H9 (cell line): ENCODE results near the gene NCKAP5L. TPM values are rescaled to one million over a fixed set of nuclear protein-coding genes. Genes with fewer than 3 reads are reported as not detected.

ENCODE experiments used
- DNase-seq: peaks from one replicate; pipeline ENCODE4 v3.0.0-alpha.2; 2017
- H2AFZ ChIP-seq: one replicate; pipeline ENCODE4 v1.6.1; 2013; ENCODE audit warnings: mild to moderate bottlenecking, low read length, control low read depth, moderate library complexity
- H2AK5ac ChIP-seq: 2 replicates; pipeline ENCODE4 v1.6.1; 2013; ENCODE audit warnings: low read length, control low read depth, mixed read lengths; ENCODE audit not compliant: insufficient read length
- H2BK120ac ChIP-seq: one replicate; pipeline ENCODE4 v1.6.1; 2013; ENCODE audit warnings: low read depth, mild to moderate bottlenecking, low read length, control low read depth, inconsistent platforms; ENCODE audit not compliant: poor library complexity, severe bottlenecking
- H2BK12ac ChIP-seq: 2 replicates; pipeline ENCODE4 v1.6.1; 2013; ENCODE audit warnings: low read length, control low read depth, mixed read lengths, low read depth; ENCODE audit not compliant: insufficient read length
- H2BK15ac ChIP-seq: 2 replicates; pipeline ENCODE4 v1.6.1; 2013; ENCODE audit warnings: low read depth, low read length, control low read depth
- H2BK20ac ChIP-seq: one replicate; pipeline ENCODE4 v1.6.1; 2013; ENCODE audit warnings: low read depth, mild to moderate bottlenecking, low read length, control low read depth, inconsistent platforms; ENCODE audit not compliant: poor library complexity, severe bottlenecking
- H2BK5ac ChIP-seq: 2 replicates; pipeline ENCODE4 v1.6.1; 2013; ENCODE audit warnings: low read length, control low read depth, mixed read lengths; ENCODE audit not compliant: insufficient read length
- H3K14ac ChIP-seq: 2 replicates; pipeline ENCODE4 v1.6.1; 2013; ENCODE audit warnings: low read length, control low read depth; ENCODE audit not compliant: insufficient read depth
- H3K18ac ChIP-seq: 2 replicates; pipeline ENCODE4 v1.6.1; 2013; ENCODE audit warnings: low read depth, mild to moderate bottlenecking, mixed read lengths, low read length, control low read depth; ENCODE audit not compliant: insufficient read length
- H3K23ac ChIP-seq: 2 replicates; pipeline ENCODE4 v1.6.1; 2013; ENCODE audit warnings: low read length, control low read depth, mixed read lengths, low read depth; ENCODE audit not compliant: insufficient read length
- H3K23me2 ChIP-seq: 2 replicates; pipeline ENCODE4 v1.6.1; 2013; ENCODE audit warnings: low read depth, mild to moderate bottlenecking, mixed read lengths, low read length, control low read depth; ENCODE audit not compliant: insufficient read length, poor library complexity, severe bottlenecking
- H3K27ac ChIP-seq: 2 replicates; pipeline ENCODE4 v1.5.1; 2013; ENCODE audit warnings: low read length, control low read depth, mixed read lengths, low read depth; ENCODE audit not compliant: insufficient read length
- H3K27me3 ChIP-seq: 2 replicates; pipeline ENCODE4 v1.6.1; 2013; ENCODE audit warnings: low read length, control low read depth, inconsistent platforms; ENCODE audit not compliant: insufficient read depth
- H3K4ac ChIP-seq: 2 replicates; pipeline ENCODE4 v1.6.1; 2013; ENCODE audit warnings: low read depth, mild to moderate bottlenecking, control low read depth, inconsistent platforms, low read length, moderate library complexity
- H3K4me1 ChIP-seq: 2 replicates; pipeline ENCODE4 v1.6.1; 2013; ENCODE audit warnings: low read length, control low read depth, inconsistent platforms; ENCODE audit not compliant: insufficient read depth
- H3K4me2 ChIP-seq: 2 replicates; pipeline ENCODE4 v1.6.1; 2013; ENCODE audit warnings: low read length, control low read depth, mixed read lengths; ENCODE audit not compliant: insufficient read length, insufficient read depth
- H3K56ac ChIP-seq: 2 replicates; pipeline ENCODE4 v1.6.1; 2013; ENCODE audit warnings: low read depth, mild to moderate bottlenecking, mixed read lengths, low read length, control low read depth; ENCODE audit not compliant: insufficient read length
- H3K79me1 ChIP-seq: 2 replicates; pipeline ENCODE4 v1.6.1; 2013; ENCODE audit warnings: low read depth, mild to moderate bottlenecking, moderate library complexity, low read length, control low read depth, inconsistent platforms; ENCODE audit not compliant: insufficient read depth, poor library complexity, severe bottlenecking
- H3K79me2 ChIP-seq: 2 replicates; pipeline ENCODE4 v1.6.1; 2013; ENCODE audit warnings: low read length, control low read depth, inconsistent platforms; ENCODE audit not compliant: insufficient read depth
- H3K9ac ChIP-seq: 2 replicates; pipeline ENCODE4 v1.6.1; 2013; ENCODE audit warnings: low read length, control low read depth, mixed read lengths; ENCODE audit not compliant: insufficient read length; ENCODE audit errors: extremely low read depth
- H3K9me3 ChIP-seq: one replicate; pipeline ENCODE4 v1.6.1; 2013; ENCODE audit warnings: low read depth, low read length, inconsistent platforms; ENCODE audit not compliant: control insufficient read depth
- H3T11ph ChIP-seq: one replicate; pipeline ENCODE4 v1.6.1; 2013; ENCODE audit warnings: mild to moderate bottlenecking, low read length, control low read depth, inconsistent platforms
- H4K20me1 ChIP-seq: one replicate; pipeline ENCODE4 v1.6.1; 2013; ENCODE audit not compliant: control insufficient read depth, insufficient read length, insufficient read depth
- H4K5ac ChIP-seq: 2 replicates; pipeline ENCODE4 v1.6.1; 2013; ENCODE audit warnings: low read depth, mild to moderate bottlenecking, mixed read lengths, low read length, control low read depth; ENCODE audit not compliant: insufficient read length
- H4K8ac ChIP-seq: replicated peaks from 2 replicates; pipeline ENCODE4 v1.6.1; 2013; ENCODE audit warnings: low read length, control low read depth, mixed read lengths, low read depth; ENCODE audit not compliant: insufficient read length
- H4K91ac ChIP-seq: 2 replicates; pipeline ENCODE4 v1.6.1; 2013; ENCODE audit warnings: low read depth, mild to moderate bottlenecking, moderate library complexity, mixed read lengths, low read length, control low read depth; ENCODE audit not compliant: insufficient read length
- H3K27ac Mint-ChIP-seq, 3 experiments: 2 replicates in 2 of 3; 3 replicates in 1 of 3; pipeline ENCODE4 v1.8.0; 2020 to 2021; ENCODE audit warnings: mixed read lengths in 3 of 3, mild to moderate bottlenecking in 1 of 3, moderate library complexity in 1 of 3
- H3K27me3 Mint-ChIP-seq: 2 replicates; pipeline ENCODE4 v1.8.0; 2021; ENCODE audit warnings: low read depth, mild to moderate bottlenecking, moderate library complexity, mixed read lengths
- H3K36me3 Mint-ChIP-seq, 3 experiments: 2 replicates in 2 of 3; 3 replicates in 1 of 3; pipeline ENCODE4 v1.8.0; 2020 to 2021; ENCODE audit warnings: low read depth in 3 of 3, mixed read lengths in 3 of 3; ENCODE audit not compliant: insufficient read depth in 1 of 3
- H3K4me1 Mint-ChIP-seq, 2 experiments: 2 replicates each; pipeline ENCODE4 v1.8.0; 2020; ENCODE audit warnings: mixed read lengths in 2 of 2
- H3K4me3 Mint-ChIP-seq, 2 experiments: 2 replicates in 1 of 2; 3 replicates in 1 of 2; pipeline ENCODE4 v1.8.0; 2020 to 2021; ENCODE audit warnings: mild to moderate bottlenecking in 2 of 2, mixed read lengths in 2 of 2, moderate library complexity in 1 of 2
- H3K9me3 Mint-ChIP-seq, 2 experiments: 2 replicates in 1 of 2; 3 replicates in 1 of 2; pipeline ENCODE4 v1.8.0; 2020; ENCODE audit warnings: mild to moderate bottlenecking in 2 of 2, mixed read lengths in 2 of 2, moderate library complexity in 1 of 2
- CTCF ChIP-seq: fragments of 200-600 bp; sonication (generic); conservative IDR thresholded peaks from 3 replicates; pipeline ENCODE4 v1.8.0; 2021; ENCODE audit warnings: antibody characterized with exemption, mild to moderate bottlenecking
- WGBS: extraction: QIAGEN DNeasy Blood & Tissue Kit; methylation state at CpG from one replicate; pipeline ENCODE4 v1.1.7; 2013; ENCODE audit warnings: missing lambda C conversion rate, low lambda C conversion rate, mixed read lengths; ENCODE audit not compliant: insufficient read length; ENCODE audit errors: extremely low coverage; 5-methylcytosine and 5-hydroxymethylcytosine counted together
- total RNA-seq: library from RNA; stranded (reverse); gene quantifications from 2 replicates; pipeline ENCODE4 v1.2.1, GENCODE V29; 2021

The NCKAP5L gene
- total RNA-seq, 1 experiment from 2014 or later, result 27.7 TPM

GRCh38 chr12:49877066-49877465 lies 48.9 kb upstream of the NCKAP5L start:
- Histone ChIP-seq H3K23ac (no peak overlapping the region), H2BK20ac (no peak overlapping the region), H4K91ac (no peak overlapping the region), H3K23me2 (no peaks in the 10 kb centered on the region), H4K5ac (no peak overlapping the region), H3K4ac (no peak overlapping the region), H3T11ph (no peak overlapping the region), H2BK12ac (no peak overlapping the region), H4K8ac (no peak overlapping the region), H2BK15ac (no peak overlapping the region), H3K79me2 (no peaks in the 10 kb centered on the region), H3K4me1 (no peaks in the 10 kb centered on the region), H4K20me1 (no peaks in the 10 kb centered on the region), H3K27ac (no peak overlapping the region), H2AK5ac (no peak overlapping the region), H3K56ac (no peak overlapping the region), H3K9ac (no peak overlapping the region), H3K14ac (no peak overlapping the region), H3K9me3 (no peaks in the 10 kb centered on the region), H3K4me2 (no peak overlapping the region), H3K27me3 (no peaks in the 10 kb centered on the region; the same call in 1 of the 2 replicates), H2BK120ac (no peak overlapping the region), H3K18ac (no peak overlapping the region), H3K79me1 (no peaks in the 10 kb centered on the region), H2BK5ac (no peak overlapping the region), H2AFZ (no peak overlapping the region)
- no CpG with 5 or more reads among the region's 5 CpGs for WGBS
- DNase-seq, result no peak
- peaks cover 0 to 2% (median 0%) of the 10 kb centered on the region in 3 experiments; a peak in 2 of 7 replicates for H3K36me3 Mint-ChIP-seq
- no peak overlapping the region for H3K4me3 Mint-ChIP-seq
- H3K27me3 Mint-ChIP-seq, result peaks cover 2% of the 10 kb centered on the region; the same call in 1 of the 2 replicates
- H3K4me1 Mint-ChIP-seq, result peaks cover 4 to 7% of the 10 kb centered on the region in 2 experiments
- peaks cover 28 to 30% of the 10 kb centered on the region in 2 experiments for H3K9me3 Mint-ChIP-seq
- no peak overlapping the region for H3K27ac Mint-ChIP-seq
- no peak for TF ChIP-seq CTCF
